HG02884 (cell line): ENCODE results near the gene TENM4.

Experiments
- ATAC-seq: cut with Tn5 transposase; IDR thresholded peaks from one replicate; pipeline ENCODE4 v1.9.1; 2021; ENCODE audit warnings: mild to moderate bottlenecking, moderate library complexity; ENCODE audit not compliant: unreplicated experiment

The TENM4 gene

GRCh38 chr11:79449040-79449439 is 8.2 kb upstream of the TENM4 start:
- no peak for ATAC-seq

- no peak for ATAC-seq
Observed at GRCh38 chr11:79447038-79447786, 6.4 kb upstream of the TENM4 start.

- no peak for ATAC-seq
Observed at GRCh38 chr11:79444923-79445322, 4.1 kb upstream of the TENM4 start.

GRCh38 chr11:79441461-79441875 is 638 bp upstream of the TENM4 start:
- ATAC-seq: no peak

GRCh38 chr11:79439886-79440570 is 802 bp downstream of the TENM4 start:
- peak; percentile 24 for ATAC-seq

- no peak for ATAC-seq
Observed at GRCh38 chr11:79439410-79439885, 1.4 kb downstream of the TENM4 start.

GRCh38 chr11:79438631-79439409 is 2.0 kb downstream of the TENM4 start:
- ATAC-seq: no peak

GRCh38 chr11:79437981-79438630 is 2.7 kb downstream of the TENM4 start:
- ATAC-seq: no peak

- no peak for ATAC-seq
Observed at GRCh38 chr11:79437278-79437980, 3.4 kb downstream of the TENM4 start.

- no peak for ATAC-seq
Observed at GRCh38 chr11:79436919-79437277, 3.9 kb downstream of the TENM4 start.

- ATAC-seq: no peak
Observed at GRCh38 chr11:79434283-79434682, 6.5 kb downstream of the TENM4 start.

- no peak for ATAC-seq
Observed at GRCh38 chr11:79432138-79432537, 8.7 kb downstream of the TENM4 start.

- no peak for ATAC-seq
Observed at GRCh38 chr11:79431535-79431934, 9.3 kb downstream of the TENM4 start.

GRCh38 chr11:79430280-79430679 is 10.6 kb downstream of the TENM4 start:
- no peak for ATAC-seq

GRCh38 chr11:79428406-79428805 is 12.4 kb downstream of the TENM4 start:
- ATAC-seq: no peak

- no peak for ATAC-seq
Observed at GRCh38 chr11:79427611-79428327, 13.1 kb downstream of the TENM4 start.

GRCh38 chr11:79427126-79427525 is 13.7 kb downstream of the TENM4 start:
- no peak for ATAC-seq

- ATAC-seq: no peak
Observed at GRCh38 chr11:79425463-79425862, 15.4 kb downstream of the TENM4 start.

- ATAC-seq: no peak
Observed at GRCh38 chr11:79423736-79424135, 17.1 kb downstream of the TENM4 start.

- ATAC-seq: no peak
Observed at GRCh38 chr11:79422866-79423265, 18.0 kb downstream of the TENM4 start.
